Left ventricle myocardium superior (tissue), 1 donor: Measurements from ENCODE around the gene TWSG1. TPM values are rescaled to one million over a fixed set of nuclear protein-coding genes. Genes with fewer than 3 reads are reported as not detected.

ENCODE experiments used
- ATAC-seq: fragments of 200-7000 bp; cut with Tn5 transposase; one replicate; pipeline ENCODE4 v1.9.1; 2020; ENCODE audit warnings: mild to moderate bottlenecking, moderate library complexity
- DNase-seq: peaks from one replicate; pipeline ENCODE4 v3.0.0-alpha.2; 2020
- intact Hi-C: fragments of 100-400 bp; cut with micrococcal nuclease; formaldehyde crosslinking; loops from one replicate; pipeline ENCODE4 v1.11.0; 2022
- long read RNA-seq: library from polyadenylated mRNA; unstranded; transcript quantifications from one replicate; pipeline ENCODE4 v2.0.0, GENCODE V29; 2021
- total RNA-seq: library from RNA; stranded (reverse); fragmentation: NEBNext Ultra II Directional; extraction: Animal tissue kit (Norgen Biotek cat#: 25700); gene quantifications from one replicate; pipeline ENCODE4 v1.2.1, GENCODE V29; 2021
- donor health status: DM: no; HTN: yes; CAD: no; lungs with severe emphysema.

Gene TWSG1
- total RNA-seq = 10.0 TPM
- long read RNA-seq, transcript TWSG1-201 (5 exons, 3,756 nt) = major isoform, 27 of 28 reads
- long read RNA-seq, partial matches to known transcripts = 0 of 28 reads
- long read RNA-seq, other reads (novel, unspliced or antisense) = 1 of 28 reads

- DNase-seq = peak; percentile 96
- intact Hi-C loops = no loop called here
- ATAC-seq = peak; percentile 97
Measured at GRCh38 chr18:9334329-9334972, at the start of gene TWSG1. Gene TWSG1 (plus strand): TSS chr18:9334773. CDS start chr18:9337230, 2,457 bp downstream.

- ATAC-seq = no peak
- intact Hi-C loops = no loop called here
Measured at GRCh38 chr18:9285604-9286003, 49.0 kb upstream of the TWSG1 start.

DNA sequence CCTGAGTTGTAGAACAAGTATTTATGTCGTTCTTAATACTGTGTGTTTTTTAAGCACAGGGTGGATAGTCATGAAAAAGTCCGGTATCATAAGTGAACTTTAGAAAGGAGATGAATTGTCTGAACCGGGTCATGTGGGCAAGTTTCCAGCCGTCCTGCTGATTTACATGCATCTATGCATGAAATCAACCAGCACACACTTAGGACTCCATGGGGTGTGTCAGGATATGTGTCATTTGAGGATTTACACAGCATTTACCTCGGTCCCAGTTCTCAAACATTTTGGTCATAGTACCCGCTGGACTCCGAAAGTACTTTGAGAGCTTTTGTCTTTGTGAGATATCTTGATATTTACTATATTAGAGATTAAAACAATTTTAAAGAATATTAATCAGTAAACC is 47.5 kb upstream of the TWSG1 start:
- ATAC-seq (no peak), DNase-seq (no peak)
- intact Hi-C loops = no loop called here

More at GRCh38 chr18:9285604-9286003, 49.0 kb upstream of the TWSG1 start:
- DNase-seq = no peak

GRCh38 chr18:9289698-9290097 is 44.9 kb upstream of the TWSG1 start:
- DNase-seq = no peak
- ATAC-seq = no peak
- intact Hi-C loops = no loop called here

GRCh38 chr18:9290156-9290555 is 44.4 kb upstream of the TWSG1 start:
- no peak for DNase-seq
- no peak for ATAC-seq
- intact Hi-C loops = no loop called here

- DNase-seq = no peak
- no peak for ATAC-seq
- intact Hi-C loops = no loop called here
Measured at GRCh38 chr18:9292047-9292446, 42.5 kb upstream of the TWSG1 start.

GRCh38 chr18:9293948-9294347 is 40.6 kb upstream of the TWSG1 start:
- intact Hi-C loops = no loop called here
- DNase-seq = no peak
- no peak for ATAC-seq

DNA sequence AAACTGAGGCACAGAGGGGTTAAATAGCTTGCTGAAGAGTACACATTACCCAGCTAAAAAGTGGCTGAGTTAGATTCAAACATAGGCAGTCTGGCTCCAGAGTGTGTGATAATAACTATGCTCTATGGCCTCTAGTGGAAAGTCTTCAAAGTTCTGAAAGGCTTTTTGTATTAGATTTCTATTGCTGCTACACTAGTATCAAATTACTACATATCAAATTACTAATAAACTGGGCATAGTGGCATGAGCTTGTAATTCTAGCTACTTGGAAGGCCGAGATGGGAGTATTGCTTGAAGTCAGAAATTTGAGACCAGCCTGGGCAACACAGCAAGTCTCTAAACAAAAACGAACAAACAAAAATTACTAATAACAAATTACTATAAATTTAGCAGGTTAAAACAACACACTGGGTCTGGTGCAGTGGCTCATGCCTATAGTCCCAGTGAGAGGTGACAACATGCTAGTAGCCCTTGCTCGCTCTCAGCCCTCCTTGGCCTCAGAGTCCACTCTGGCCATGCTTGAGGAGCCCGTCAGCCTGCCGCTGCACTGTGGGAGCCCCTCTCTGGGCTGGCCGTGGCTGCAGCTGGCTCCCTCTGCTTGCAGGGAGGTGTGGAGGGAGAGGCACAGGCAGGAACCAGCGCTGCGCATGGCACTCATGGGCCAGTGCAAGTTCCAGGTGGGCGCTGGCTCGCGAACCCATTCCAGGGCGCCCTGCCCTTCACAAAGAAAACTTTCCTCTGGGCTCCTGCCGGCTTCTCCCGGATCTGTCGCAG is 38.2 kb upstream of the TWSG1 start:
- no peak for DNase-seq
- no peak for ATAC-seq
- intact Hi-C loops = no loop called here

DNA sequence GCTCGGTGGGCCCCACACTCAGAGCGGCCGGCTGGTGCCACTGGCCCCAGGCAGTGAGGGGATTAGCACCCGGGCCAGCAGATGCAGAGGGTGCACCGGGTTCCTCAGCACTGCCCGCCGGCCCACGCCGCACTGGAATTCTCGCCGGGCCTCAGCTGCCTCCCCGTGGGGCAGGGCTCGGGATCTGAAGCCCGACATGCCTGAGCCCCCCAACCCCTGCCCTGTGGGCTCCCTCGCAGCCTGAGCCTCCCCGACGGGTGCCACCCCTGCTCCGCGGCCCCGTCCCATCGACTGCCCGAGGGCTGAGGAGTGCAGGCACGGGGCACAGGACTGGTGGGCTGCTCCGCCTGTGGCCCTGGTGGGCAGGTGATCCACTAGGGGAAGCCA is 37.6 kb upstream of the TWSG1 start:
- intact Hi-C loops = no loop called here
- ATAC-seq = no peak
- DNase-seq = no peak

- DNase-seq (no peak), ATAC-seq (no peak)
- intact Hi-C loops = no loop called here
Measured at GRCh38 chr18:9304388-9305070, 30.0 kb upstream of the TWSG1 start.

DNA sequence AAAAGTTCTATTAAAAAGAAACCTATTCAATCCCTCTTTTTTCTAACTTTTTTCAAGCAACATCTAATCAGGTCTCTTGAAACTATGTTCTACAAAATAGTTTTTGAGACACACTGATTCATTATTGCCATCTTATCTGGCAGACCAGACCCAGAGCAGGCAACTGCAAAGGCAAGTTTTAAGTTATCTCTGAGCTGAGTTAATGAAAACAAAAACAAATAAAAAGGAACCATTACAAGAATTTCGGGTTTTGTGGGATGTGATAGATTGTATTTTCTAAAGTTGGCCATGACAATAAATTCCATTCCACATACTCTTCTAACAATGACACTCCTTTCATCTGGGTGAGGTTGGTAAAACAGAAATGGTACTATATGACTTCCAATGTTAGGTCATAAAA is 15.2 kb upstream of the TWSG1 start:
- intact Hi-C loops = no loop called here
- no peak for DNase-seq
- ATAC-seq = no peak

DNA sequence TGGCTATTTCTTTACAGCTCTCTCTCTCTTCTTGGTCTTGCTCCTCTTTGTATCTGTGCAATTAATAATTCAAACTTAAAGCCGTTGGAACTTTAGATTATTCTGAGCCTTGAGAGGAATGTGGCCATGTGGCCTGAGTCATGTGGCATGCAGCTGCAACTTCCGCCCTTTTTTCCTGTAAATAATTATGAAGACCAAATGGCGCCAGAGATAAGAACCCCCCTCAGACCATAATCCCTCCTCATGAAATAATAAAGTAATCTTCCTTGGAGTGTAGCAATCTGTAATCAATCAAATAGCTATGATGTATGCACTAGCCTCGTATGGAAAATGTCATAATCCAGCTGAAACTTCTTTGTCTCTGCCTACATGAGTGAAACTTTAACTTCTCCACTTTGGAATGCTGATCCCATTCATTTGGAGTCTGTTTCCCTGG is 13.5 kb upstream of the TWSG1 start:
- DNase-seq = no peak
- intact Hi-C loops = no loop called here
- no peak for ATAC-seq

GRCh38 chr18:9321736-9322135 is 12.8 kb upstream of the TWSG1 start:
- DNase-seq (no peak), ATAC-seq (no peak)
- intact Hi-C loops = no loop called here

- DNase-seq (no peak), ATAC-seq (no peak)
- intact Hi-C loops = no loop called here
Measured at GRCh38 chr18:9322744-9323143, 11.8 kb upstream of the TWSG1 start.

DNA sequence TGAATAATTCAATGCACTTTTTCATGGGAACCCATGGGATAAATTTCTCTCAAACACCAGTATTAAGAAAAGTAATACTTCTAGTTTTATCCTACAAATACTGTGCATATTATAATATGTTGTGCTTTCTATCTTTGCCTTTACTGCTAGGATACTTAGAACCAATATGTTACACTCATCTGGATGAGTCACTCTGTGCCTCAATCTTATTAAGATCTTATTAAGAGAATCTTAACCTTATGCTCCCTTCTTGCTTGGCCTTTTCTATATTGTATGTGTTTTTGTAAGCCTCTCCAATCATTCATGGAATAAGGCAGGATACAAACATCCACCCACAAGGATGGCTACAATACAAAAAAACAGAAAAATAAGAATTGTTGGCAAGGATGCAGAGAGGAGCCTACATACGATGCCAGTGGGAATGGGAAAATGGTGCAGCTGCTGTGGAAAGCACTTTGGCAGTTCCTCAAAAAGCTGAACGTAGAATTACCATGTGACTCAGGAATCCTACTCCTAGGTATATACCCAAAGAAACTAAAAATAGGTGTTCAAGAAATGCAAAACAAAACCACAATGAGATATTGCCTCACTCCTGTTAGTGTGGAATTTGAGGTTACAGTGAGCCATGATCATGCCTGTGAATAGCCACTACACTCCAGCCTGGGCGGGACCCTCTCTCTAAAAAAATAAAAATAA is 10.7 kb upstream of the TWSG1 start:
- no peak for ATAC-seq
- no peak for DNase-seq
- intact Hi-C loops = no loop called here

DNA sequence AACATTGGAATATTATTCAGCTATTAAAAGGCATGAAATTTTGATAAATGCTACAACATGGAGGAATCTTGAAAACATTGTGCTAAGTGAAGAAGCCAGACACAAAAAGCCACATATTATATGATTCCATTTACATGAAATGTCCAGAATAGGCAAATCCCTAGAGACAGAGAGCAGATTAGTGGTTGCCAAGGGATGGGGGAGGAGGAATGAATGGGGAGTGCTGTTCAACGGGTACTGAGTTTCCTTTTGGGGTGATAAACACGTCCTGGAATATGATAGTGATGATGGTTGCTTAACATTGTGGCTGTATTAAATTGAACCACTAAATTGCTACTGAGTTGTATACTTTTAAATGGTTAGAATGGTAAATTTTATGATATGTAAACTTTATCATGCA is 8.9 kb upstream of the TWSG1 start:
- intact Hi-C loops = no loop called here
- no peak for ATAC-seq

DNA sequence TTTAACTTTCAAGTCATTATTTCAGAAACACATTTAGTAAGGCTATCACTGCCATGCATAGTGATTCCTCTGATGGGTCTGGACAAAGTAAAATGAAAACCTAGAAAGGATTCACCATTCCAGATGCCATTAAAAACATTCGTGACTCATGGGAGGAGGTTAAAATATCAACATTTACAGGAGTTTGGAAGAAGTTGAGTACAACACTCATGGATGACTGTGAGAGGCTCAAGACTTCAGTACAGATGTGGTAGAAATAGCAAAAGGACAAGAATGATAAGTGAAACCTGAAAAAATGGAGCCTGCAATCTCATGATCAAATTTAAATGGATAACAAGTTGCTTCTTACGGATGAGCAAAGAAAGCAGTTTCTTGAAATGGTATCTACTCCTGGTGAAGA is 5.8 kb upstream of the TWSG1 start:
- intact Hi-C loops = no loop called here
- no peak for ATAC-seq
- DNase-seq = no peak

More for the DNA sequence above, 8.9 kb upstream of the TWSG1 start:
- no peak for DNase-seq

DNA sequence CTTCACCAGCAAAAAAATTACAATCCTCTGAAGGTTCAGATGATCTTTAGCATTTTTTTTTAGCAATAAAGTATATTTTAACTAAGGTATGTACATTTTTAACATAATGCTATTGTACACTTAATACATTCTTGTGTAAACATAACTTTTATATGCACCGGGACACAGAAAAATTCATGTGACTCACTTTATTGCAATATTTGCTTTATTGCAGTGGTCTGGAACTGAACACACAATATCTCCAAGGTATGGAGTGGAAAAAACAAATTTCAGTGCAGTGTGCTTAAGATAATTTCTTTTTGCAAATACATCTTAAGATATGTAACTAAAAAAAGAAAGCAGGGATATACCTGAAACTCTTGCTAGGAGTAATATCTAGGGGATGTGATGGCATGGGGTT is 5.1 kb upstream of the TWSG1 start:
- no peak for ATAC-seq
- intact Hi-C loops = no loop called here

DNA sequence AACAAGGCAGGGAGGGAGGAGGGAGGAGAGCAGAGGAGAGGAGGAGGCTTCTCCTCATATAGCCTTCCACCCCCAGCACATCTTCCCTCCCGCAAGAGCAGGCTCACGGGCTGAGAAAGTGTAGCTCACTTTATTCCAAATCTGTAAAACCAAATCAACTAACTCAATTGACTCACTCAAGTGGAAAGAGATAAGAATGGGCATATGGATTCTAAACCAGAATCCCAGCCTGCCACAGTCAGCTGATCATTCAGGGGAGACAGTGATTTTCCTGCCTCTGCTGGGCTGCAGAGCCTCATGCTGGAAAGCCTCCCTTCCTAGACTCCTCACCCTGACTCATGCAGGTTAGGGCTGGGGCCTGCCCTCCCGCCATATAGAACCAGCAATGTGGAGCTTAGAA is 4.2 kb upstream of the TWSG1 start:
- no peak for DNase-seq
- ATAC-seq = no peak
- intact Hi-C loops = no loop called here

More for the DNA sequence above, 5.1 kb upstream of the TWSG1 start:
- no peak for DNase-seq
